HEK293 (cell line): ENCODE data around the gene APOBR.

Experiments
- ZNF121 ChIP-seq: fragments of 450-650 bp; formaldehyde crosslinking; IDR thresholded peaks from 2 replicates; pipeline ENCODE4 v1.5.1; 2016; ENCODE audit warnings: missing biosample characterization, missing genetic modification characterization
- ZNF140 ChIP-seq: fragments of 450-650 bp; formaldehyde crosslinking; IDR thresholded peaks from 2 replicates; pipeline ENCODE4 v1.5.1; 2016; ENCODE audit warnings: missing biosample characterization, missing genetic modification characterization
- ZNF157 ChIP-seq: fragments of 450-650 bp; formaldehyde crosslinking; IDR thresholded peaks from 2 replicates; pipeline ENCODE4 v1.5.1; 2016; ENCODE audit warnings: missing biosample characterization, missing genetic modification characterization
- ZNF274 ChIP-seq, 2 experiments: fragments of 200-500 bp in 1 of 2; fragments of 450-650 bp in 1 of 2; sonication (Bioruptor generic) in 1 of 2; formaldehyde crosslinking in 1 of 2; IDR thresholded peaks; 2 replicates each; pipeline versions ENCODE4 v1.5.1 to v1.6.1; 2014 to 2016; ENCODE audit warnings: borderline replicate concordance in 1 of 2, inconsistent platforms in 1 of 2, low read length in 1 of 2, missing biosample characterization in 1 of 2, missing genetic modification characterization in 1 of 2
- ZNF350 ChIP-seq: fragments of 450-650 bp; formaldehyde crosslinking; IDR thresholded peaks from 2 replicates; pipeline ENCODE4 v1.5.0; 2017; ENCODE audit warnings: missing biosample characterization, mild to moderate bottlenecking, missing genetic modification characterization
- ZNF404 ChIP-seq: fragments of 450-650 bp; formaldehyde crosslinking; IDR thresholded peaks from 2 replicates; pipeline ENCODE4 v1.5.1; 2017; ENCODE audit warnings: missing biosample characterization, missing genetic modification characterization
- ZNF791 ChIP-seq: fragments of 450-650 bp; formaldehyde crosslinking; IDR thresholded peaks from 2 replicates; pipeline ENCODE4 v1.5.1; 2016; ENCODE audit warnings: missing biosample characterization, missing genetic modification characterization
- TF ChIP-seq, protein P1 (sequence below): fragments of 450-650 bp; formaldehyde crosslinking; IDR thresholded peaks from 2 replicates; pipeline ENCODE4 v1.5.1; 2016; ENCODE audit warnings: missing biosample characterization, missing genetic modification characterization
- TF ChIP-seq, protein P2 (sequence below): fragments of 450-650 bp; formaldehyde crosslinking; IDR thresholded peaks from 2 replicates; pipeline ENCODE4 v1.5.1; 2016; ENCODE audit warnings: missing biosample characterization, missing genetic modification characterization
- TF ChIP-seq, protein P3 (sequence below): fragments of 450-650 bp; formaldehyde crosslinking; IDR thresholded peaks from 2 replicates; pipeline ENCODE4 v1.5.1; 2017; ENCODE audit warnings: missing biosample characterization, missing genetic modification characterization

DNA sequence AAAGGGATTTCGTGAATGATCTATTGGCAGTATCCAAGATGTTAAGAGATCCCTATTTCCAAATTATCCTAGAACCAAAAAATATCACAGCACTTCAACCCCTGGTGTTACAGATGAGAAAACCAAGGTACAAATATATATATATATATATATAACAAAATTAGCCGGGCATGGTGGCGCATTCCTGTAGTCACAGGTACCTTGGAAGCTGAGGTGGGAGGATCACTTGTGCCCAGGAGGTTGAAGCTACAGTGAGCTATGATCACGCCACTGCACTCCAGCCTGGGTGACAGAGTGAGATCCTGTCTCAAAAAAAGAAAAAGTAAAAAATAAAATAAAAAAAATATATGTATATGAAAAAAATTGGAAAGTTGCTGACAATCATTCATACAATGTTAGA lies 1.9 kb upstream of the APOBR start:
- TF ChIP-seq, protein P1, sequence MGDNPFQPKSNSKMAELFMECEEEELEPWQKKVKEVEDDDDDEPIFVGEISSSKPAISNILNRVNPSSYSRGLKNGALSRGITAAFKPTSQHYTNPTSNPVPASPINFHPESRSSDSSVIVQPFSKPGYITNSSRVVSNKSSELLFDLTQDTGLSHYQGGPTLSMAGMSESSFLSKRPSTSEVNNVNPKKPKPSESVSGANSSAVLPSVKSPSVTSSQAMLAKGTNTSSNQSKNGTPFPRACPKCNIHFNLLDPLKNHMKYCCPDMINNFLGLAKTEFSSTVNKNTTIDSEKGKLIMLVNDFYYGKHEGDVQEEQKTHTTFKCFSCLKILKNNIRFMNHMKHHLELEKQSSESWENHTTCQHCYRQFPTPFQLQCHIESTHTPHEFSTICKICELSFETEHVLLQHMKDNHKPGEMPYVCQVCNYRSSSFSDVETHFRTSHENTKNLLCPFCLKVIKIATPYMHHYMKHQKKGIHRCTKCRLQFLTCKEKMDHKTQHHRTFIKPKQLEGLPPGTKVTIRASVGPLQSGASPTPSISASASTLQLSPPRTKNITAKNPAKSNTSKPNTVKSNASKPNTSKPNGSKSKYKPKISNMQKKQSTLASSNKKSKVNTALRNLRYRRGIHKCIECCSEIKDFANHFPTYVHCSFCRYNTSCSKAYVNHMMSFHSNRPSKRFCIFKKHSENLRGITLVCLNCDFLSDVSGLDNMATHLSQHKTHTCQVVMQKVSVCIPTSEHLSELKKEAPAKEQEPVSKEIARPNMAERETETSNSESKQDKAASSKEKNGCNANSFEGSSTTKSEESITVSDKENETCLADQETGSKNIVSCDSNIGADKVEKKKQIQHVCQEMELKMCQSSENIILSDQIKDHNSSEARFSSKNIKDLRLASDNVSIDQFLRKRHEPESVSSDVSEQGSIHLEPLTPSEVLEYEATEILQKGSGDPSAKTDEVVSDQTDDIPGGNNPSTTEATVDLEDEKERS (tag by site-specific recombination): no peak
- TF ChIP-seq ZNF404: no peak
- no peak for TF ChIP-seq ZNF350
- TF ChIP-seq ZNF157 (tag by site-specific recombination): no peak
- TF ChIP-seq, protein P2, sequence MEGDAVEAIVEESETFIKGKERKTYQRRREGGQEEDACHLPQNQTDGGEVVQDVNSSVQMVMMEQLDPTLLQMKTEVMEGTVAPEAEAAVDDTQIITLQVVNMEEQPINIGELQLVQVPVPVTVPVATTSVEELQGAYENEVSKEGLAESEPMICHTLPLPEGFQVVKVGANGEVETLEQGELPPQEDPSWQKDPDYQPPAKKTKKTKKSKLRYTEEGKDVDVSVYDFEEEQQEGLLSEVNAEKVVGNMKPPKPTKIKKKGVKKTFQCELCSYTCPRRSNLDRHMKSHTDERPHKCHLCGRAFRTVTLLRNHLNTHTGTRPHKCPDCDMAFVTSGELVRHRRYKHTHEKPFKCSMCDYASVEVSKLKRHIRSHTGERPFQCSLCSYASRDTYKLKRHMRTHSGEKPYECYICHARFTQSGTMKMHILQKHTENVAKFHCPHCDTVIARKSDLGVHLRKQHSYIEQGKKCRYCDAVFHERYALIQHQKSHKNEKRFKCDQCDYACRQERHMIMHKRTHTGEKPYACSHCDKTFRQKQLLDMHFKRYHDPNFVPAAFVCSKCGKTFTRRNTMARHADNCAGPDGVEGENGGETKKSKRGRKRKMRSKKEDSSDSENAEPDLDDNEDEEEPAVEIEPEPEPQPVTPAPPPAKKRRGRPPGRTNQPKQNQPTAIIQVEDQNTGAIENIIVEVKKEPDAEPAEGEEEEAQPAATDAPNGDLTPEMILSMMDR (tag by site-specific recombination): no peak
- no peak for TF ChIP-seq ZNF274 (IDR thresholded peaks at IDR 0.05; ENCODE audit: low read length)
- no peak for TF ChIP-seq ZNF274 (tag by site-specific recombination; IDR thresholded peaks at IDR 0.05; ENCODE audit: borderline replicate concordance)
- TF ChIP-seq ZNF791: no peak
- TF ChIP-seq ZNF121 (tag by site-specific recombination): no peak
- no peak for TF ChIP-seq ZNF140 (tag by site-specific recombination)
- TF ChIP-seq, protein P3, sequence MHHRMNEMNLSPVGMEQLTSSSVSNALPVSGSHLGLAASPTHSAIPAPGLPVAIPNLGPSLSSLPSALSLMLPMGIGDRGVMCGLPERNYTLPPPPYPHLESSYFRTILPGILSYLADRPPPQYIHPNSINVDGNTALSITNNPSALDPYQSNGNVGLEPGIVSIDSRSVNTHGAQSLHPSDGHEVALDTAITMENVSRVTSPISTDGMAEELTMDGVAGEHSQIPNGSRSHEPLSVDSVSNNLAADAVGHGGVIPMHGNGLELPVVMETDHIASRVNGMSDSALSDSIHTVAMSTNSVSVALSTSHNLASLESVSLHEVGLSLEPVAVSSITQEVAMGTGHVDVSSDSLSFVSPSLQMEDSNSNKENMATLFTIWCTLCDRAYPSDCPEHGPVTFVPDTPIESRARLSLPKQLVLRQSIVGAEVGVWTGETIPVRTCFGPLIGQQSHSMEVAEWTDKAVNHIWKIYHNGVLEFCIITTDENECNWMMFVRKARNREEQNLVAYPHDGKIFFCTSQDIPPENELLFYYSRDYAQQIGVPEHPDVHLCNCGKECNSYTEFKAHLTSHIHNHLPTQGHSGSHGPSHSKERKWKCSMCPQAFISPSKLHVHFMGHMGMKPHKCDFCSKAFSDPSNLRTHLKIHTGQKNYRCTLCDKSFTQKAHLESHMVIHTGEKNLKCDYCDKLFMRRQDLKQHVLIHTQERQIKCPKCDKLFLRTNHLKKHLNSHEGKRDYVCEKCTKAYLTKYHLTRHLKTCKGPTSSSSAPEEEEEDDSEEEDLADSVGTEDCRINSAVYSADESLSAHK (tag by site-specific recombination): no peak
